Measurements from ENCODE around the gene ARHGAP42.

Gene ARHGAP42

DNA sequence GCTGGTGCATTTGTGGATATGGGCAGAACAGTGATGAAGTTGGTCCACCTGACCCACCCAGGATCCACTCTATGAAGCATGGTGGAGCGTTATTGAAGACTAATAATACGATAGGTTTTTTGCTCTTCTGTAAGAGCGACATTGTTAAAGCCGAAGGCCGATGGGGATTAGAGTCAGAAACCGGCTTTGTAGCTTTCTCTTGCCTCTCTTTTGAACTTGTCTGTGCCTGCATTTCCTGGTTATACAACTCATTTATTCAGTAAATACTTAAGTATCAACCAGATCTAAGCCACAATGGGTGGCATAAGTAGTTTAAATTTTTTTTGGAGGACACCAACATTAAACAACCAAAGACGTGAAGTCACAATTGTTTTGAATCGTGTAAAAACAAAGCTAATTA is 93.4 kb downstream of the ARHGAP42 start:
- Histone ChIP-seq H3K4me3 (ENCODE audit: low read depth, low read length, poor library complexity, severe bottlenecking) (no peak overlapping the region), H3K4me1 (ENCODE audit: insufficient read depth, low read length, severe bottlenecking) (no peaks in the 10 kb centered on the region), H3F3A (ENCODE audit: insufficient read depth, low read length) (no peaks in the 10 kb centered on the region), H3K9ac (ENCODE audit: low read length) (no peak overlapping the region), H3K9me2 (ENCODE audit: low read depth, low read length) (no peaks in the 10 kb centered on the region), H3K9me3 (ENCODE audit: low read length) (no peaks in the 10 kb centered on the region), H2AFZ (ENCODE audit: low read length) (no peak overlapping the region), H3K36me3 (ENCODE audit: insufficient read depth, low read length) (no peaks in the 10 kb centered on the region), H3K79me2 (ENCODE audit: insufficient read depth, low read length) (no peaks in the 10 kb centered on the region), H3K27me3 (ENCODE audit: insufficient read depth, low read length) (no peaks in the 10 kb centered on the region), H4K20me1 (ENCODE audit: insufficient read depth, low read length) (no peaks in the 10 kb centered on the region), H3K27ac (ENCODE audit: low read depth, low read length, poor library complexity, severe bottlenecking) (no peak overlapping the region), H3K4me2 (ENCODE audit: low read length) (no peak overlapping the region)
- no peak for TF ChIP-seq EZH2 (IDR thresholded peaks at IDR 0.05; ENCODE audit: borderline replicate concordance, low read length)
- TF ChIP-seq, protein P1, sequence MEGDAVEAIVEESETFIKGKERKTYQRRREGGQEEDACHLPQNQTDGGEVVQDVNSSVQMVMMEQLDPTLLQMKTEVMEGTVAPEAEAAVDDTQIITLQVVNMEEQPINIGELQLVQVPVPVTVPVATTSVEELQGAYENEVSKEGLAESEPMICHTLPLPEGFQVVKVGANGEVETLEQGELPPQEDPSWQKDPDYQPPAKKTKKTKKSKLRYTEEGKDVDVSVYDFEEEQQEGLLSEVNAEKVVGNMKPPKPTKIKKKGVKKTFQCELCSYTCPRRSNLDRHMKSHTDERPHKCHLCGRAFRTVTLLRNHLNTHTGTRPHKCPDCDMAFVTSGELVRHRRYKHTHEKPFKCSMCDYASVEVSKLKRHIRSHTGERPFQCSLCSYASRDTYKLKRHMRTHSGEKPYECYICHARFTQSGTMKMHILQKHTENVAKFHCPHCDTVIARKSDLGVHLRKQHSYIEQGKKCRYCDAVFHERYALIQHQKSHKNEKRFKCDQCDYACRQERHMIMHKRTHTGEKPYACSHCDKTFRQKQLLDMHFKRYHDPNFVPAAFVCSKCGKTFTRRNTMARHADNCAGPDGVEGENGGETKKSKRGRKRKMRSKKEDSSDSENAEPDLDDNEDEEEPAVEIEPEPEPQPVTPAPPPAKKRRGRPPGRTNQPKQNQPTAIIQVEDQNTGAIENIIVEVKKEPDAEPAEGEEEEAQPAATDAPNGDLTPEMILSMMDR (IDR thresholded peaks at IDR 0.05; ENCODE audit: low read length) = no peak

DNA sequence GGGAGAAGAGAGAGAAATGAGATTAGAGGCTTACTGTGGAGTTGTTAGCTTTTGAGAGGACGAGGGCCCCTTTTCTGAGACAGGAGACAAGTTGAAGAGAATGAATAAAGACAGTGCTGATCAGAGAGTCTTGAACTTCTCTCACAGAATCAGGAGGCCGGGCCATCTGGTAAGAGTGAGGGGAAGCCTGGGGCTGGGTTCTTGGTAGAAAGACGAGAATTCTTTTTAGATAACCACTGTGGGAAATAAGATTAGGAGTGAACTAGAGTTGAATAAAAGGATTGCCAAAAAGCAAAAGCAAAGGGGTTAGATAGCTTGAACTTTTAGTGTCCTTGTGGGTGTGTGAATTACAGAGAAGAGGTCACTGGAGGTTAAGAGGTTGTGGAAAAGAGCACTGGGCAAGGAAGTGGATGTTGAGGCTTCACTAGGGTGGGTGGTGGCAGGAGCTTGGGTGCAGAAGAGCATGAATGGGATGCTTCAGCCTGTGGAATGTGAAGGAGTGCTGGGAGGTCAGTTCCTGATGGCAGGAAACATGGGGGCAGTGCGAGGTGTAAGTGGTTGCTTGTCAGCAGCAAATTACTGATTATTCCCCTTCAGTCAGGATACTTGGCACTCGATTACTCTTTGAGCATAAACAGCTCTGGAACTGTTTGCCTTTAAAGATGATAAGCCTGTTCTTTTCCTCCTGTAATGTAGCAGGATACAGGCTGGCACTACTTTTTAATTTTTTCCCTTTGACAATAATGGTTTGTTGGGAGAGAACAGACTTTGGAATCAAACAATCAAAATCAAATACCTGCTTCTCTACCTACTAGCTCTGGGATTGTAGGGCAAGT is 98.3 kb downstream of the ARHGAP42 start:
- no peaks in the 10 kb centered on the region for H3K9me2 ChIP-seq (ENCODE audit: low read depth, low read length)
- no peaks in the 10 kb centered on the region for H3K4me1 ChIP-seq (ENCODE audit: insufficient read depth, low read length, severe bottlenecking)
- no peaks in the 10 kb centered on the region for H3K27me3 ChIP-seq (ENCODE audit: insufficient read depth, low read length)
- H3K79me2 ChIP-seq (ENCODE audit: insufficient read depth, low read length) = no peaks in the 10 kb centered on the region
- H3K27ac ChIP-seq (ENCODE audit: low read depth, low read length, poor library complexity, severe bottlenecking) = no peak overlapping the region
- TF ChIP-seq, protein P1 (IDR thresholded peaks at IDR 0.05; ENCODE audit: low read length) = no peak
- TF ChIP-seq EZH2 (IDR thresholded peaks at IDR 0.05; ENCODE audit: borderline replicate concordance, low read length) = no peak
- H3K36me3 ChIP-seq (ENCODE audit: insufficient read depth, low read length) = no peaks in the 10 kb centered on the region
- no peak overlapping the region for H2AFZ ChIP-seq (ENCODE audit: low read length)
- no peaks in the 10 kb centered on the region for H4K20me1 ChIP-seq (ENCODE audit: insufficient read depth, low read length)
- no peaks in the 10 kb centered on the region for H3F3A ChIP-seq (ENCODE audit: insufficient read depth, low read length)
- no peak overlapping the region for H3K4me3 ChIP-seq (ENCODE audit: low read depth, low read length, poor library complexity, severe bottlenecking)
- H3K9me3 ChIP-seq (ENCODE audit: low read length) = no peaks in the 10 kb centered on the region
- H3K9ac ChIP-seq (ENCODE audit: low read length) = no peak overlapping the region
- H3K4me2 ChIP-seq (ENCODE audit: low read length) = no peak overlapping the region

DNA sequence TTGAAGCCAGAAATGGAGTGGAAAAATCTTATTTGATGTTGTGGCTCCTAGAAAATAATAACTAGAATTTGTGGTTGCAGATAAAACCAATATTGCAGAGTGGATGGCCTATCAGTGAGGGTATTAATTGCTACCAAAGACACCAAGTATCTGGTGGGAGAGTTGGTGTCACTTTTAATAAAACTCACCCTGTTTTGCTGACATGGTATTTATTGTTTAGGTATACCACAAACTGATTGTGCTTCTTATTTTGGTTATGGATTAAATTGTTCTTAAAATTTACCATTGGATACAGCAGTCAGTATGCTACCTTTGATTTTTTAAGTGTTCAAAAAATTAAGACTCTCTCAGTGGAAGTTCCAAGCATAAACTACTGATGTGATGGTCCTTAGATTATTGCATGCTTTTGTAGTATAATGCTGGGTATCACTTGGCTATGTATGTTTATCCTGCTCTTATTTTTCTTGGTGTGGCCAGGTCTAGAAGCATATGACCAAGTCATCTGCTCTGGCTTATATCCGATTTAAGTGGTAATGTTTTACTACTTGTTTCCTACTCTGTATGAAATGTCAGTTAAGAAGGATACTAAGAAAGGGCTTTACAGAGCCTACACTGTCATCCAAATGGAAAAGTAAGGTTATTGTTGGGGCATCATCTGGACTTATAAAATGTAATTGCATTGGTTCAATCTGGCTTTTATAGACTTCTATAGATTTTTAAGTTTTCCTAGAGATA is 101.6 kb downstream of the ARHGAP42 start:
- Histone ChIP-seq H3K9ac (ENCODE audit: low read length) (no peak overlapping the region), H3K4me1 (ENCODE audit: insufficient read depth, low read length, severe bottlenecking) (no peaks in the 10 kb centered on the region), H3K9me3 (ENCODE audit: low read length) (no peaks in the 10 kb centered on the region), H3K9me2 (ENCODE audit: low read depth, low read length) (no peaks in the 10 kb centered on the region), H3F3A (ENCODE audit: insufficient read depth, low read length) (no peaks in the 10 kb centered on the region), H2AFZ (ENCODE audit: low read length) (no peak overlapping the region), H4K20me1 (ENCODE audit: insufficient read depth, low read length) (no peaks in the 10 kb centered on the region), H3K27me3 (ENCODE audit: insufficient read depth, low read length) (no peaks in the 10 kb centered on the region), H3K79me2 (ENCODE audit: insufficient read depth, low read length) (no peaks in the 10 kb centered on the region), H3K4me3 (ENCODE audit: low read depth, low read length, poor library complexity, severe bottlenecking) (no peak overlapping the region), H3K36me3 (ENCODE audit: insufficient read depth, low read length) (no peaks in the 10 kb centered on the region), H3K4me2 (ENCODE audit: low read length) (no peak overlapping the region), H3K27ac (ENCODE audit: low read depth, low read length, poor library complexity, severe bottlenecking) (no peak overlapping the region)
- TF ChIP-seq, protein P1 (IDR thresholded peaks at IDR 0.05; ENCODE audit: low read length) = no peak
- TF ChIP-seq EZH2 (IDR thresholded peaks at IDR 0.05; ENCODE audit: borderline replicate concordance, low read length) = no peak

All from OCI-LY1 (cell line).